ENCODE data around the gene KIF5C. TPM values are rescaled to one million over a fixed set of nuclear protein-coding genes. Genes with fewer than 3 reads are reported as not detected.

Gene KIF5C
- total RNA-seq, 1 donor: 0.36 TPM

DNA sequence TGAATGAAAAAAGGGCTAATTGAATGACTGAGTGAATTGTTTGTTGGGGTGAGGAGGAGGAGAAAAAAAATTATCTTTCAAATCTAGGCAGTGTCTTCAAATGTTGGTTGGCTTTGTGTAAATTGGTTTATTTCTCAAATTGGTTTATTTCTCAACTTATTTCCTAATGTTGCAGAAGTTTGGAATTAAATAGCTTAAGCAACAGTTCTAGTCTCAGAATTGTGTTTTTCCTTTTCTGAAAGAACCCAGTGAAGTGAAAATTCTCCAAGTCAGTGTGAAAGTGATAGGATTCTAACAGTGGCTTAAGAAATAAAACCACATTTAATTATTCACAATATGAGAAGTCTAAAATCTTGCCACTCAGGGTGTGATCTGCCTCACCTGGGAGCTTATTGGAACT lies 108.9 kb downstream of the KIF5C start:
- no peaks in the 10 kb centered on the region for H3K9me3 ChIP-seq (ENCODE audit: low read depth, low read length)

DNA sequence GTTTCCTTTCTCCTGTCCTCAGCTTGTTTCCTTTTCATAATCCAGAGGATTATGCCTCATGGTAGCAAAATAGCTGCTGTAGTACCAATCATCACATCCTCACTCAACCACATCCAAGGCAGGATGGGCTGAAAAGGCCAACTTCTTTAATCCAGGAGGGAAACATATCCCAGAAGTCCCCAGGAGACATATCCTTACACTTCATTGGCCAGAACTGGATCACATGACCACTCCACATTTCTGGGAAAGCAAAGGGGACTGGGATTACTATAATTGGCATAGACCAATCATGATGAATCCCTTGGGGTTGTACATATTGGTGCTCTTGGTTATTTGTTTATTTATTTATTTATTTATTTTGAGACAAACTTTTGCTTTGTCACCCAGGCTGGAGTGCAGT lies 109.4 kb downstream of the KIF5C start:
- no peak for DNase-seq (ENCODE audit: insufficient read length, low spot score, missing footprints)
- no peaks in the 10 kb centered on the region for H3K79me2 ChIP-seq (ENCODE audit: insufficient read depth, low read length)
- TF ChIP-seq, protein P1, sequence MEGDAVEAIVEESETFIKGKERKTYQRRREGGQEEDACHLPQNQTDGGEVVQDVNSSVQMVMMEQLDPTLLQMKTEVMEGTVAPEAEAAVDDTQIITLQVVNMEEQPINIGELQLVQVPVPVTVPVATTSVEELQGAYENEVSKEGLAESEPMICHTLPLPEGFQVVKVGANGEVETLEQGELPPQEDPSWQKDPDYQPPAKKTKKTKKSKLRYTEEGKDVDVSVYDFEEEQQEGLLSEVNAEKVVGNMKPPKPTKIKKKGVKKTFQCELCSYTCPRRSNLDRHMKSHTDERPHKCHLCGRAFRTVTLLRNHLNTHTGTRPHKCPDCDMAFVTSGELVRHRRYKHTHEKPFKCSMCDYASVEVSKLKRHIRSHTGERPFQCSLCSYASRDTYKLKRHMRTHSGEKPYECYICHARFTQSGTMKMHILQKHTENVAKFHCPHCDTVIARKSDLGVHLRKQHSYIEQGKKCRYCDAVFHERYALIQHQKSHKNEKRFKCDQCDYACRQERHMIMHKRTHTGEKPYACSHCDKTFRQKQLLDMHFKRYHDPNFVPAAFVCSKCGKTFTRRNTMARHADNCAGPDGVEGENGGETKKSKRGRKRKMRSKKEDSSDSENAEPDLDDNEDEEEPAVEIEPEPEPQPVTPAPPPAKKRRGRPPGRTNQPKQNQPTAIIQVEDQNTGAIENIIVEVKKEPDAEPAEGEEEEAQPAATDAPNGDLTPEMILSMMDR (IDR thresholded peaks at IDR 0.05; ENCODE audit: extremely low read depth, low read depth, low read length): no peak

More for the DNA sequence above, 108.9 kb downstream of the KIF5C start:
- H3K4me3 ChIP-seq (ENCODE audit: insufficient read depth, low read length): no peak overlapping the region
- H3K27ac ChIP-seq (ENCODE audit: low read depth, low read length): no peak overlapping the region
- H3K4me1 ChIP-seq (ENCODE audit: insufficient read depth, low read length): no peaks in the 10 kb centered on the region
- no peaks in the 10 kb centered on the region for H3K79me2 ChIP-seq (ENCODE audit: insufficient read depth, low read length)
- H3K27me3 ChIP-seq (ENCODE audit: insufficient read depth, low read length): no peaks in the 10 kb centered on the region
- DNase-seq (ENCODE audit: insufficient read length, low spot score, missing footprints): no peak
- no peak overlapping the region for H2AFZ ChIP-seq (ENCODE audit: low read length)
- no peaks in the 10 kb centered on the region for H3K36me3 ChIP-seq (ENCODE audit: insufficient read depth, low read length)
- TF ChIP-seq, protein P1 (IDR thresholded peaks at IDR 0.05; ENCODE audit: extremely low read depth, low read depth, low read length): no peak
- H4K20me1 ChIP-seq (ENCODE audit: insufficient read depth, low read length): no peaks in the 10 kb centered on the region
- no peak overlapping the region for H3K4me2 ChIP-seq (ENCODE audit: insufficient read depth, low read length)

DNA sequence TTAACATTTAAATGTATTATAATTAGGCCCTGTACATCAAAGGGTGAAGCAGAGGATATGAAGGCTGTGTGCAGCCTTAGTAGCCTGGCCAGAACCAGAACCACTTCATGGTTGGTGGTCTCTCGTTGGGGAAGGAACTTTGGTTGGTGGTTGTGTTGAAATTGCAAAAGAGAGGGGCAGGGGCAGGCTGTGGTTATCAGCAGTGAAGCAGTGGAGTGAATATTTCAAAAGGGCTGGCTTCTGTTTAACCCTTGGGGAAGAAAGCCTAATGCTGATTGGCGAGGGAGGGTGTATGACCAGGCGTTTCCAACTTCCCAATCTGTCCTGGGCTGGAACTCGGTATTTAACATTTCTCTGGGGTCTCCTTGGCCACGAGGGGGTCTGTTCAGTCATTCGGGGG lies 112.3 kb downstream of the KIF5C start:
- H3K79me2 ChIP-seq (ENCODE audit: insufficient read depth, low read length): no peaks in the 10 kb centered on the region
- H3K9me3 ChIP-seq (ENCODE audit: low read depth, low read length): no peaks in the 10 kb centered on the region
- no peak overlapping the region for H3K4me3 ChIP-seq (ENCODE audit: insufficient read depth, low read length)
- no peaks in the 10 kb centered on the region for H3K36me3 ChIP-seq (ENCODE audit: insufficient read depth, low read length)
- no peaks in the 10 kb centered on the region for H3K27me3 ChIP-seq (ENCODE audit: insufficient read depth, low read length)
- TF ChIP-seq, protein P1 (IDR thresholded peaks at IDR 0.05; ENCODE audit: extremely low read depth, low read depth, low read length): no peak
- H4K20me1 ChIP-seq (ENCODE audit: insufficient read depth, low read length): no peaks in the 10 kb centered on the region
- no peak overlapping the region for H3K27ac ChIP-seq (ENCODE audit: low read depth, low read length)
- DNase-seq (ENCODE audit: insufficient read length, low spot score, missing footprints): no peak
- no peak overlapping the region for H3K4me2 ChIP-seq (ENCODE audit: insufficient read depth, low read length)
- H2AFZ ChIP-seq (ENCODE audit: low read length): no peak overlapping the region
- H3K4me1 ChIP-seq (ENCODE audit: insufficient read depth, low read length): no peaks in the 10 kb centered on the region

More for the DNA sequence above, 109.4 kb downstream of the KIF5C start:
- H3K4me1 ChIP-seq (ENCODE audit: insufficient read depth, low read length): no peaks in the 10 kb centered on the region
- H3K4me3 ChIP-seq (ENCODE audit: insufficient read depth, low read length): no peak overlapping the region
- H2AFZ ChIP-seq (ENCODE audit: low read length): no peak overlapping the region
- H3K4me2 ChIP-seq (ENCODE audit: insufficient read depth, low read length): no peak overlapping the region
- H3K36me3 ChIP-seq (ENCODE audit: insufficient read depth, low read length): no peaks in the 10 kb centered on the region
- H3K9me3 ChIP-seq (ENCODE audit: low read depth, low read length): no peaks in the 10 kb centered on the region
- H4K20me1 ChIP-seq (ENCODE audit: insufficient read depth, low read length): no peaks in the 10 kb centered on the region
- no peaks in the 10 kb centered on the region for H3K27me3 ChIP-seq (ENCODE audit: insufficient read depth, low read length)
- no peak overlapping the region for H3K27ac ChIP-seq (ENCODE audit: low read depth, low read length)

DNA sequence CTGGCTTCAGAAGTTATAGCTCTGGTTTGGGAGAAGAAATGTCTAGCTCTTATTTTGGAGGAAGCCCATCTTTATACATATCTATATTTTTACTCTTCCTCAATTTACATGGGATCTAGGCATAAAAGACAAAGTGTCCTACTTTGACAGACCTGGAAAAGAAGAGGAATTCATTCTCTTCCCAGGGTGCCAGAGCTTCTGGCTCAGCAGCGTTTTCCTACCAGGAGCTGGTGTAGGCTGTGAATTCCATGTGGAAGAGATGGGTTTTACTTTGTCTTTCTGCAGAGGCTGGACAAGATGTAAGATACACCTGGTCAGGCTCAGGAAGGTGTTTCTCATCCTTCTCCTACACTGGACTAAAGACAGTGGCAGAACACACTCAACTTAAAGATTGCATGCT lies 113.3 kb downstream of the KIF5C start:
- H2AFZ ChIP-seq (ENCODE audit: low read length): no peak overlapping the region
- no peaks in the 10 kb centered on the region for H4K20me1 ChIP-seq (ENCODE audit: insufficient read depth, low read length)
- H3K36me3 ChIP-seq (ENCODE audit: insufficient read depth, low read length): no peaks in the 10 kb centered on the region
- H3K27me3 ChIP-seq (ENCODE audit: insufficient read depth, low read length): no peaks in the 10 kb centered on the region
- no peaks in the 10 kb centered on the region for H3K4me1 ChIP-seq (ENCODE audit: insufficient read depth, low read length)
- no peak for DNase-seq (ENCODE audit: insufficient read length, low spot score, missing footprints)
- H3K79me2 ChIP-seq (ENCODE audit: insufficient read depth, low read length): no peaks in the 10 kb centered on the region
- H3K4me2 ChIP-seq (ENCODE audit: insufficient read depth, low read length): no peak overlapping the region
- no peak overlapping the region for H3K4me3 ChIP-seq (ENCODE audit: insufficient read depth, low read length)
- no peak overlapping the region for H3K27ac ChIP-seq (ENCODE audit: low read depth, low read length)
- TF ChIP-seq, protein P1 (IDR thresholded peaks at IDR 0.05; ENCODE audit: extremely low read depth, low read depth, low read length): no peak
- no peaks in the 10 kb centered on the region for H3K9me3 ChIP-seq (ENCODE audit: low read depth, low read length)
